ENCODE measurements around the gene STPG2. TPM values are rescaled to one million over a fixed set of nuclear protein-coding genes. Genes with fewer than 3 reads are reported as not detected.

Gene STPG2
- total and polyA plus RNA-seq, 4 donors, result 0.10 to 1.6 (median 0.27) TPM

GRCh38 chr4:97845758-97846157 is 297.5 kb downstream of the STPG2 start:
- no peak for ATAC-seq (ENCODE audit: insufficient read depth, low FRiP score)
- Histone ChIP-seq H3K9ac (ENCODE audit: insufficient read depth in 1 of 2, low read length in 2 of 2) (no peak overlapping the region), H3K27me3 (ENCODE audit: control insufficient read depth in 3 of 3, insufficient read depth in 3 of 3, low read length in 2 of 3) (no peaks in the 10 kb centered on the region), H3K36me3 (ENCODE audit: control insufficient read depth in 4 of 4, insufficient read depth in 4 of 4, low read length in 4 of 4) (no peaks in the 10 kb centered on the region), H3K27ac (ENCODE audit: low read depth in 1 of 2, low read length in 1 of 2) (no peak overlapping the region), H3K4me1 (ENCODE audit: control insufficient read depth in 5 of 5, insufficient read depth in 5 of 5, low read length in 5 of 5) (no peaks in the 10 kb centered on the region), H3K9me3 (ENCODE audit: control insufficient read depth in 4 of 4, insufficient read depth in 3 of 4, low read length in 3 of 4) (peaks cover 0 to 3% (median 0%) of the 10 kb centered on the region in 4 donors), H3K4me3 (no peak overlapping the region)
- TF ChIP-seq CTCF (IDR thresholded peaks at IDR 0.05; ENCODE audit: control extremely low read depth, extremely low read depth), result no peak
- DNase-seq, result no peak

DNA sequence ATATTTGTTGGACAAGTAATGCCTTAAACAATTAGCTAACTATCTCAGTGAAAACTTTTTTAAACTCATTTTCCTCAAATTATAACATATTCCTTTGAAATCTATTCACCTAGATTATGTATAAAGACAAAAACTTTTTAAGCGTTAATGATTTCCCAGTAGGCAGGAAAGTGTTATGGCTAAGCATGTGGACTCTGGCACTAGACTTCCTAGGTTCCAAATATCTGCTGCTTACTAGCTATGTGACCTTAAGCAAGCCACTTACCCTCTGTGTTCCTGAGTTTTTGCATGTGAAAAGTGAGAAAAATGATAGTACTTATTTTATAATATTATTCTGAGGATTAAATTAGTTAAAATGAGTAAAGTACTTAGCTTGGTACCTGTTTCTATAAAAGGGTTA is 301.8 kb downstream of the STPG2 start:
- Histone ChIP-seq H3K27me3 (ENCODE audit: control insufficient read depth in 3 of 3, insufficient read depth in 3 of 3, low read length in 2 of 3) (no peaks in the 10 kb centered on the region), H3K27ac (ENCODE audit: low read depth in 1 of 2, low read length in 1 of 2) (no peak overlapping the region), H3K4me3 (no peak overlapping the region), H3K9ac (ENCODE audit: insufficient read depth in 1 of 2, low read length in 2 of 2) (no peak overlapping the region), H3K4me1 (ENCODE audit: control insufficient read depth in 5 of 5, insufficient read depth in 5 of 5, low read length in 5 of 5) (no peaks in the 10 kb centered on the region), H3K36me3 (ENCODE audit: control insufficient read depth in 4 of 4, insufficient read depth in 4 of 4, low read length in 4 of 4) (no peaks in the 10 kb centered on the region), H3K9me3 (ENCODE audit: control insufficient read depth in 4 of 4, insufficient read depth in 3 of 4, low read length in 3 of 4) (no peaks in the 10 kb centered on the region)
- TF ChIP-seq CTCF (IDR thresholded peaks at IDR 0.05; ENCODE audit: control extremely low read depth, extremely low read depth), result no peak
- no peak for ATAC-seq (ENCODE audit: insufficient read depth, low FRiP score)
- 82 to 89% methylated on average over 1 of the region's 1 CpG for WGBS, 2 donors
- peak in 1 of 3 donors; percentile 0 for DNase-seq

- TF ChIP-seq CTCF (IDR thresholded peaks at IDR 0.05; ENCODE audit: control extremely low read depth, extremely low read depth), result no peak
- Histone ChIP-seq H3K27me3 (ENCODE audit: control insufficient read depth in 3 of 3, insufficient read depth in 3 of 3, low read length in 2 of 3) (no peaks in the 10 kb centered on the region), H3K4me1 (ENCODE audit: control insufficient read depth in 5 of 5, insufficient read depth in 5 of 5, low read length in 5 of 5) (no peaks in the 10 kb centered on the region), H3K9me3 (ENCODE audit: control insufficient read depth in 4 of 4, insufficient read depth in 3 of 4, low read length in 3 of 4) (no peaks in the 10 kb centered on the region), H3K4me3 (no peak overlapping the region), H3K27ac (ENCODE audit: low read depth in 1 of 2, low read length in 1 of 2) (no peak overlapping the region), H3K9ac (ENCODE audit: insufficient read depth in 1 of 2, low read length in 2 of 2) (no peak overlapping the region), H3K36me3 (ENCODE audit: control insufficient read depth in 4 of 4, insufficient read depth in 4 of 4, low read length in 4 of 4) (no peaks in the 10 kb centered on the region)
- DNase-seq (no peak), ATAC-seq (ENCODE audit: insufficient read depth, low FRiP score) (no peak)
Observed at GRCh38 chr4:97836662-97837061, 306.6 kb downstream of the STPG2 start.

- Histone ChIP-seq H3K36me3 (ENCODE audit: control insufficient read depth in 4 of 4, insufficient read depth in 4 of 4, low read length in 4 of 4) (no peaks in the 10 kb centered on the region), H3K27ac (ENCODE audit: low read depth in 1 of 2, low read length in 1 of 2) (no peak overlapping the region), H3K9ac (ENCODE audit: insufficient read depth in 1 of 2, low read length in 2 of 2) (no peak overlapping the region), H3K27me3 (ENCODE audit: control insufficient read depth in 3 of 3, insufficient read depth in 3 of 3, low read length in 2 of 3) (no peaks in the 10 kb centered on the region), H3K4me3 (no peak overlapping the region), H3K9me3 (ENCODE audit: control insufficient read depth in 4 of 4, insufficient read depth in 3 of 4, low read length in 3 of 4) (no peaks in the 10 kb centered on the region), H3K4me1 (ENCODE audit: control insufficient read depth in 5 of 5, insufficient read depth in 5 of 5, low read length in 5 of 5) (no peaks in the 10 kb centered on the region)
- 85 to 89% methylated on average over 7 of the region's 7 CpGs for WGBS, 2 donors
- DNase-seq (no peak), ATAC-seq (ENCODE audit: insufficient read depth, low FRiP score) (no peak)
- TF ChIP-seq CTCF (IDR thresholded peaks at IDR 0.05; ENCODE audit: control extremely low read depth, extremely low read depth), result no peak
Observed at GRCh38 chr4:97828646-97829045, 314.6 kb downstream of the STPG2 start.
